ENCODE data around the gene NOXO1. TPM values are rescaled to one million over a fixed set of nuclear protein-coding genes. Genes with fewer than 3 reads are reported as not detected.
A peak's percentile ranks its signal among the peaks of the same experiment; 100 is the strongest.

Gene NOXO1
- total RNA-seq, 1 experiment from 2014 or later: 1.7 TPM

DNA sequence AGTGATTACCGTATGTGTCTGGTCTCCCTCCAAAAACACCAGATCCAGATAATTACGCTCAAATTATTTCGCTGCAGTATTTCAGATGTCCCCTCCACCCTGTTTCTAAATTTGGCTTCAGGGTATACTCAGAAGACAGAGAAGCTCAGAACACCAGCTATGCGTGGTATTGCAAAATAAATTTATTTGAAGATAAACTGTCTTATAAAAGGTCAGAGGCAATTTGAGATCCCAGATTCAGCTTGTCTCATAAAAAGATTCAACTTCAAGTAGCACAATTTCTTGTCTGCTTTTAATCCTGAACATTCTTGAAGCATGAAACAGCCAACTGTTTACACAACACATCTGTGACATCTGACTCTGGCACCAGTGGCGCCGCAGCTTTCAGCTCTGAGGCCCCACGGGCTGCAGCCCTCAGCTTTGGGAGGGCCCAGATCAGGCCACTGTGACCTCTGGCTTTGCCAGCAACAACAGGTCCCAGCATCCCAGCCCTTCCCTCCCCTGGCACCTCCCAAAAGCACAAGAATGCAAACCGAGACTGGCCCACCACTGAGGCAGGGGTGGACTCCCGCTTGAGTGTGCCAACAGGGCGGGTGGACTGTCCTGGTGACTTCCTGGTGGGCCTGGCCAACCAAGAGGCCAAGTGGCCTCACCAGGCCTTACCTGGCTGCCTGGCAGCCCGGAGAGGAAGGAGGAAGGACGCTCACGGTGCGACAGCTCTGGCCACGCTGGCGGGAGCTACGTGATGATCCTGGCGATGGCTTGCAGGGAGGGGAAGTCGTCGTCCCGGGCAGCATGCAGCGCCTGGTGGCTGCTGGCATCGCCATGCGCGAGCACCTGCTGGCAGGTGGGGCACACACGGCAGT, 16.5 kb upstream of the NOXO1 start:
- no peak overlapping the region for H3K27ac ChIP-seq (ENCODE audit: insufficient read length, low read depth, low read length)
- H2BK12ac ChIP-seq (ENCODE audit: insufficient read length, low read depth, low read length): no peak overlapping the region
- H2AK5ac ChIP-seq (ENCODE audit: insufficient read length, low read length): no peak overlapping the region
- H4K20me1 ChIP-seq (ENCODE audit: control insufficient read depth, insufficient read depth, insufficient read length): no peaks in the 10 kb centered on the region
- H4K91ac ChIP-seq (ENCODE audit: insufficient read length, low read depth, low read length): no peak overlapping the region
- no peaks in the 10 kb centered on the region for H3K79me2 ChIP-seq (ENCODE audit: insufficient read depth, low read length)
- Mint-ChIP-seq H3K9me3 (no peaks in the 10 kb centered on the region), H3K4me3 (no peak overlapping the region), H3K4me1 (no peaks in the 10 kb centered on the region), H3K27me3 (ENCODE audit: low read depth) (peaks cover 7% of the 10 kb centered on the region; the same call in 1 of the 2 replicates), H3K27ac (peak overlapping the region in 1 of 3 experiments; percentile 15; a peak in 1 of 7 replicates), H3K36me3 (ENCODE audit: insufficient read depth in 1 of 3, low read depth in 3 of 3) (peaks cover 18 to 48% (median 44%) of the 10 kb centered on the region in 3 experiments)
- no peak overlapping the region for H2BK15ac ChIP-seq (ENCODE audit: low read depth, low read length)
- H3K4me1 ChIP-seq (ENCODE audit: insufficient read depth, low read length): no peaks in the 10 kb centered on the region
- H2AFZ ChIP-seq (ENCODE audit: low read length): no peak overlapping the region
- H3K23ac ChIP-seq (ENCODE audit: insufficient read length, low read depth, low read length): no peak overlapping the region
- H3T11ph ChIP-seq (ENCODE audit: low read length): no peak overlapping the region
- H3K56ac ChIP-seq (ENCODE audit: insufficient read length, low read depth, low read length): no peak overlapping the region
- no peak overlapping the region for H2BK5ac ChIP-seq (ENCODE audit: insufficient read length, low read length)
- no peak for DNase-seq
- no peak overlapping the region for H3K9ac ChIP-seq (ENCODE audit: extremely low read depth, insufficient read length, low read length)
- H3K27me3 ChIP-seq (ENCODE audit: insufficient read depth, low read length): no peaks in the 10 kb centered on the region
- H2BK120ac ChIP-seq (ENCODE audit: low read depth, low read length, poor library complexity, severe bottlenecking): no peak overlapping the region
- no peaks in the 10 kb centered on the region for H3K23me2 ChIP-seq (ENCODE audit: insufficient read length, low read depth, low read length, poor library complexity, severe bottlenecking)
- H3K14ac ChIP-seq (ENCODE audit: insufficient read depth, low read length): no peak overlapping the region
- WGBS (ENCODE audit: extremely low coverage, insufficient read length, low lambda C conversion rate): no CpG with 5 or more reads among the region's 26 CpGs
- H4K5ac ChIP-seq (ENCODE audit: insufficient read length, low read depth, low read length): no peak overlapping the region
- TF ChIP-seq, protein P1, sequence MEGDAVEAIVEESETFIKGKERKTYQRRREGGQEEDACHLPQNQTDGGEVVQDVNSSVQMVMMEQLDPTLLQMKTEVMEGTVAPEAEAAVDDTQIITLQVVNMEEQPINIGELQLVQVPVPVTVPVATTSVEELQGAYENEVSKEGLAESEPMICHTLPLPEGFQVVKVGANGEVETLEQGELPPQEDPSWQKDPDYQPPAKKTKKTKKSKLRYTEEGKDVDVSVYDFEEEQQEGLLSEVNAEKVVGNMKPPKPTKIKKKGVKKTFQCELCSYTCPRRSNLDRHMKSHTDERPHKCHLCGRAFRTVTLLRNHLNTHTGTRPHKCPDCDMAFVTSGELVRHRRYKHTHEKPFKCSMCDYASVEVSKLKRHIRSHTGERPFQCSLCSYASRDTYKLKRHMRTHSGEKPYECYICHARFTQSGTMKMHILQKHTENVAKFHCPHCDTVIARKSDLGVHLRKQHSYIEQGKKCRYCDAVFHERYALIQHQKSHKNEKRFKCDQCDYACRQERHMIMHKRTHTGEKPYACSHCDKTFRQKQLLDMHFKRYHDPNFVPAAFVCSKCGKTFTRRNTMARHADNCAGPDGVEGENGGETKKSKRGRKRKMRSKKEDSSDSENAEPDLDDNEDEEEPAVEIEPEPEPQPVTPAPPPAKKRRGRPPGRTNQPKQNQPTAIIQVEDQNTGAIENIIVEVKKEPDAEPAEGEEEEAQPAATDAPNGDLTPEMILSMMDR (conservative IDR thresholded peaks at IDR 0.05): no peak
- no peak overlapping the region for H3K4me2 ChIP-seq (ENCODE audit: insufficient read depth, insufficient read length, low read length)
- H3K79me1 ChIP-seq (ENCODE audit: insufficient read depth, low read depth, low read length, poor library complexity, severe bottlenecking): no peaks in the 10 kb centered on the region
- no peaks in the 10 kb centered on the region for H3K9me3 ChIP-seq (ENCODE audit: control insufficient read depth, low read depth, low read length)
- H3K4ac ChIP-seq (ENCODE audit: low read depth, low read length): no peak overlapping the region
- no peak overlapping the region for H4K8ac ChIP-seq (replicated peaks; ENCODE audit: insufficient read length, low read depth, low read length)
- no peak overlapping the region for H3K18ac ChIP-seq (ENCODE audit: insufficient read length, low read depth, low read length)
- H2BK20ac ChIP-seq (ENCODE audit: low read depth, low read length, poor library complexity, severe bottlenecking): no peak overlapping the region

Measured in H9 (cell line).